GM18868 (cell line): ENCODE data around the gene ZWILCH.

Experiments used
- ATAC-seq: cut with Tn5 transposase; IDR thresholded peaks from one replicate; pipeline ENCODE4 v1.9.1; 2021; ENCODE audit warnings: mild to moderate bottlenecking, moderate library complexity; ENCODE audit not compliant: unreplicated experiment

The ZWILCH gene

DNA sequence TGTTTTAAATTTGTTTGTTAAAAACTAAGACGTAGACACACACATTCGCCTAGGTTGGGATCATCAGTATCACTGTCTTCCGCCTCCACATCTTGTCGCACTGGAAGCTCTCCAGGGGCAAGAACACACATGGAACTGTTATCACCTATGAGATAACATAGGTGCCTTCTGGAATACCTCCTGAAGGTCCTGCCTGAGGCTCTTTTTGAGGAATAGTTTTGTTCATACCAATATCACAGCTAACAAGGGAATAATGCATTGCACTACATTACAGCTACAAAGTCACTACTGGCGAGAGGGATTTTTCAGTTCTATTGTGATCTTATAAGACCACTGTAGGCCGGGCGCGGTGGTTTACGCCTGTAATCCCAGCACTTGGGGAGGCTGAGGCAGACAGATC lies 29.9 kb downstream of the ZWILCH start:
- no peak for ATAC-seq

DNA sequence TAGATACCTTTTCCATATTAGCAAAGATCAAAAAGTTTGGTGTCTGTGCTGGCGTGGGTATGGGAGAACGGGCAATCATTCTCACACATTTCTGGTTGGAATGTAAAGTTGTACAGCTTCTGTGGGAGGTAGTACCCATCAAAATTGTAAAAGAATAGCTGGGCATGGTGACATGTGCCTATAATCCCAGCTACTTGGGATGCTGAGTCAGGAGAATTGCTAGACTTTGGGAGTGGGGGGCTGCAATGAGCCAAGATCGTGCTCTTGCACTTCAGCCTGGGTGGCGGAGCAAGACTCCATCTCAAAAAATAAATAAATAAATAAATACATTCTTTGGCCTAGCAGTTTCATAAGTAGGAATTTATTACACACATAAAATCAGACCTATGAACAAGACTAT lies 37.8 kb downstream of the ZWILCH start:
- ATAC-seq: no peak

DNA sequence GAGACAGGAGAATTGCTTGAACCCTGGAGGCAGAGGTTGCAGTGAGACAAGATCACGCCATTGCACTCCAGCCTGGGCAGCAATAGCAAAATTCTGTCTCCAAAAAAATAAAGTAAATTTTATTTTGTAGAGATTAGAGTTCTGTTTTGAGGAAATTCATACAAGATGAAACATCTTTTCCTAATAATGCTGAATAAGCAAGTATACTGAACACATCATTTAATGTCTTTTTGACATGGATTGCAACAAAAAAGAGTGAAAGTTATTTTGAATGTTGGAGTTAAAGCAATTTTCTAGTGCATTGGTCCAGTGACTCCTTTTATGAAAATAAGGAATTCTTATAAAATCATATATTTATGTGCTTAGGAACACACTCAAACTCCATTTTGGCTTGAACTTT lies 40.1 kb downstream of the ZWILCH start:
- no peak for ATAC-seq

DNA sequence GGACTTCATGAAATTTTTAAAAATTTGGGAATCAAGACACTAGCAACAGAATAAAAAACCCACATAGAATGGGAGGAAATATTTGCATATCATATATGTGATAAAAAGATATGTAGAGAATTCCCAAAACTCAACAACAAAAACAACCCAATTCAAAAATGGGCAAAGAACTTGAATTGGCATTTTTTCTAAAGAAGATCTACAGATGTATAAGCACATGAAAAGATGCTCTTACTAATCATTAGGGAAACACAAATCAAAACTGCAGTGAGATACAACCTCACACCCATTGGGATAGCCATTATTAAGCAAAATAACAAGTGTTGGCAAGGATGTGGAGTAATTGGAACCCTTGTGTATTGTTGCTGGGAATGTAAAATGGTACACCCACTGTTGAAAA lies 50.6 kb downstream of the ZWILCH start:
- no peak for ATAC-seq

DNA sequence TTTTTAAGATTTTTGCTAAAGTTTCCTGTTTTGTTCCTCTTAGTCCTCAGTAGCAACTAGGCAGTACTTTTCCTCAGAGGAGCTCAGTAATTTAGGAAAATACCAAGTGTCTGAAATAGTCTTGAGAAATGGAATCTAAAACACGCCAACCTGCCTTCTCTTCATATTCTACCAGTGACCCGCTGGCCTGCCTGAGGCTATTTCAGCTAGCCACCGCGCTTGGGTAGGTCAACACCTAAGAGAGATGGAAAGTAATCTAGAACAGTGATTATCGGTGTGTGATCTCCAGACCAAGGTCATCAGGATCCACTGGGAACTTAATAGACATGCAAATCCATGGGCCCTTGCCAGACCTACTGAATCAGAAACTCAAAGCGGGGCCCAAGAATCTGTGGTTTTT lies 53.1 kb downstream of the ZWILCH start:
- no peak for ATAC-seq

DNA sequence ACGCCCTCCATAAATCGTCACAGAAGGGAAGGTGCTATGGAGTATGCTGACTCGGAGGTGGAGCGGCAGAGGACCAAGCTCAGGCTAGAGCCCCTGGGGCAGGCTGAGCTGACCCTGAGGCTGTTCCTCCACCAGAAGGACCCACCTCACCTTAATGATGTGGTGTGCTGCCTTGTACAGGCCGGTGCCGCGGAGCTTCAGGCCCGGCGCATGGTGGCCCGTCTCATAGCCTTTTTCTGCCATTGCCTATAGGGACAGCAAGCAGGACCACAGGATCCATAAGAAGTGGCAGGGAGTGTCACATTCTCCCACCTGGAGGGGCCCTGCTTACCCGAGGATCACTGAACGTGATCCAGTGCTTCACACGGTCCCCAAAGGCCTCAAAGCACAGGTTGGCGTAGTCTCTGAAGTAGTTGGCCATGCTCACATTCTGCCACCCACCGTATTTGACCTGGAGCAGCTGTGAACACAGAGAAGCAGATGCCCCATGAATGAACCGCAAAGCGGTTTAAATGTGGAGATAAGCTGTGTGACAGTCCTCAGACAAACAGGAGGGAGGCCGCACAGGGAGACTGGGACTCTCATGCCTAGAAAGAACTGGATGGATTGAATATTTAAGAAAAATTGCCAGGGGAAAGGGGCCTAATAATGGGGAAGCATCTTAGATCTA lies 55.9 kb downstream of the ZWILCH start:
- no peak for ATAC-seq

DNA sequence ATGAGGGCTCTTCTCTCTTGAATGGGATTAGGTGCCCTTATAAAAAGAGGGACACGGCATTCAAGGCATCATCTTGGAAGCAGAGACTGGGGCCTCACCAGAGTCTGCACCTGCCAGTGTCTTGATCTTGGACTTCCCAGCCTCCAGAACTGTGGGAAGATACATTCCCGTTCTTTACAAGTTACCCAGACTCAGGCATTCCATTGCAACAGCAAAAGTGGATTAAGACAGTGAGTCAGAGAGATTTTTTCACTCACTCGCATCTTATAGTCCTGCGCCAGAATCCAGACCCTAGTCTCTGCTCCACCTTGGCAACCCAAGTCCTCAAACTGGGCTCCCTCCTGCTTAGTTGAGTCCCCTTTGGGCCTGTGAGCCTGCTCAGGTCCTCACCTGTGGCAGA lies 58.0 kb downstream of the ZWILCH start:
- ATAC-seq: no peak

DNA sequence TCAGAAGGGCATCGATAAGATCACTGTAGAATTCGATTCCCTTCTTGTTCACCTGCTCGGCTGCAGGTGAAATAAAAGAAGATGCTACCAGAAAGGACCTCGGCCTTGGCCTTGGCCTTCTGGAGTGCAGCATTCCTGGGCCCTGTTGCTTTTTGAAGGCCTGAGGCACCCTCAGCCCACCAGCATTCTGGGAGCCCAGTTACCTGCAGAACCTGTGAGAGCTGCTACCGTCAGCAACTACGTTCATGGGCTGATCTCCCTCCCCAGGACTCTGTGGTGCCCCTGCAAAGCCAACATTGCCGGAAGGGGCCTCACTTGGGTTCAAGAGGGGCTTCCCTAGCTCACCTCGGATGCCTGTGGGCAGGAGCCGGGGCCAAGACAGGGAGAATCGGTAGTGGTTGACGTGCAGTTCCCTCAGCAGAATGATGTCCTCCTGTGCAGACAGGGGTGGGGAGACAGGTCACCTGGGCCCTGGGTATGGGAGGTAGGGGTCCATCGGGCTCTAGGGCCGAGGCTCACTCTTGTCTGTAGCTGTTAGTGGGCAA lies 58.5 kb downstream of the ZWILCH start:
- no peak for ATAC-seq

DNA sequence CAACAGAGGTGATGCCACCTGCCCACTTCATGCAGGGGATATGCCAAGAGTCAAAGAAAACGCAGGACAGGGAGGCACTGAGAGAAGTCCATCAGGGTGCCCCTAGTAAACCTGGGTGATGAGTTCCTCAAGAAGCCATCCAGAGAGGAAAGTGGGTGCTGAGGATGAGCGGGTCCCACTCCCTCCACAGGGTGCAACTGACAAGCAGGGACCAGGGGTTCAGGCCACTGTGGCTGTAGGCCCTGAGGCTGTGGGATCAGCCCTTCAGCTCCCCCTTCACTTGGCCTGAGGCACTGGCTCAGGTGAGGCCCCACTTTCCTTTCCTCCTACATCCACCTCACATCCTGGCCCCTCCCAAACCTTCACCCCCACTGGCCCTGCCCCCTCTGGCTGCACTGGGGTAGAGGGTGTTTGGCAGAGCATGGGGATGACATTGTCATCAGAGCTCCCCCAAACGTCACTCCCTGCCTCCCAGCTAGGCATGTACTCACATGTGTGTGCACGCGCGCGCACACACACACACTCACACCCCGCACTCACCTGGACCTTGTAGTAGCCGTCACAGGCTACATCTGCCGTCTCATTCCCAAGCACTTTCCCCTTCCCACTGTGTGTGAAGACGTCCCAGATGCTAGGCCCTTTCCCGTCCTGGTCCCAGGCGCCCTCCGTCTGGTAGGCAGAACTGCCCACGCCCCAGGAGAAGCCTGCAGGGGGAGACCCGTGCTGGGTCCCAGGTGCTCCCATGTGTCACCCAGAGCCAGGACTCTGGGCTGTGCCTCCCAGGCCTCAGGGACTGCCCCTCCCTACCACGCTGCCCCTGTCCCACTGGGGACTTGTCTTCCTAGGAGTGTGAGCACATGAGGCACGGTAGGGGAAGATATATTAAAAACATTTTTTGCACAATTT lies 59.3 kb downstream of the ZWILCH start:
- ATAC-seq: no peak

DNA sequence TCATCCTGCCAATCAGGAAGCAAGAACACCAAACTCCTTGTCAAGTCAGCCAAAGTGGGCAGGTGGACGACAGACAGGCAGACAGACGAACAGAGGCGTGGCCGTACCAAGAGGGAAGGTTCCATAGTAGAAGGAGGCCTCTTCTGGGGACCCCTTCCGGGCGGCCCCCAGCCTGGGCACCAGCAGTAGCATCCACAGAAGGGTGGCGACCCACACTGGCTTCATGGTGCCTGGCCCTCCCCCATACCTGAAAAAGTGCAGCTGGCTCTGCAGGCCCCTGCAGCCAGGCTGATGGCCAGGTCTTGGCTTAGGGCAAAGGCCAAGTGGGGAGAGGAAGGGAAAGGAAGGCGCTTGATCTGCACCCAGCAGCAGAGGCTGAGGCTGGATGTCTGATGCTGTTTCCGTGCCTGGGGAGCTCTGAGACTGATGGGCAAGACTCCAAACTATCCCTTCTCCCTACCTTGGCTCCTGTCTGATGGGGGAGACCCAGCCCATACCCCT lies 60.1 kb downstream of the ZWILCH start:
- ATAC-seq: no peak

DNA sequence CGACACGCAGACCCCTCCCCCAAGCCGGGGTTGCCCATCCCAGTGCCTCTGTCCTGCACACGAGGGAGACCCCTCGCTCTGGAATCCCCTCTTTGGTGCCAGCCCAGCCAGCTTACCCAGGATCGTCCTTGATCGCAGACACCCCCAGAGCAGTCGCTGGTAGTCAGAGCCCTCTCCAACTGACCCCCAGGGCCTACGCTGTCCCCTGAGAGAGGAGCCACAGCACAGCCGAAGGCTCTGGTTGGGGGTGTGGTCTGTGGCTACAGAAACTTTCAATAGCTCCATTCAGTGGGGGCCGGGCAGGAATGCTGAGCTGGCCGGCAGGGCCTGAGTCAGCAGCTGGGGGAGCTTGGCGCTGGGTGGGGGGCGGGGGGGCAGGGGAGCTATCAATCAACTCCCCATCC lies 60.6 kb downstream of the ZWILCH start, which contains the start of gene LCTL:
LCTL (minus strand) TSS at position 258 of the 404 bp plus-strand sequence. CDS start 633 bp downstream, outside the sequence.
- no peak for ATAC-seq

DNA sequence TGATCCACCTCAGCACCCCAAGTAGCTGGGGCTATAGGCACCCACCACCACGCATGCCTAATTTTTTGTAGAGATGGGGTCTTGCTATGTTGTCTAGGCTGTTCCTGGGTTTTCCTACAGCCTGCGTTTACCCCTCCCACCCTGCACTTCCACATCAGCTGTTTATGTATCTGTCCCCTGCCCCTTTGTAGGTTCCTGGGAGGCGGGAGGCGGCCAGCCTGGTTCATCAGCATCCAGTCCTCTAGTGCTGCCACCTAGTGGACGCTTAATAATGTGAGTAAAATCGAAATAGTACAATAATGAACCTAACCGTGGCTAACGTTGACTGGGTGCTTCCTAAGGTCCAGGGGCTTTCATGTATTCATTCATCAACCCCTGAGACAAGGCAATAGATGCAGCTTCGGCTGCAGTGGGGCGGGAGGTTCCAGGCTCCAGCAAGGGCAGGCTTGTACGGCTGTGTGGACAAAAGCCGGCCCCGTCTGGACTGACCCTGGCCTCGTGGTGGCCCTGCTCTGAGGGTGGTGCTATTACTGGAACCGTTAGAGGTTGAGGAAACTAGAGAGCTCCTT lies 61.9 kb downstream of the ZWILCH start:
- ATAC-seq: no peak

DNA sequence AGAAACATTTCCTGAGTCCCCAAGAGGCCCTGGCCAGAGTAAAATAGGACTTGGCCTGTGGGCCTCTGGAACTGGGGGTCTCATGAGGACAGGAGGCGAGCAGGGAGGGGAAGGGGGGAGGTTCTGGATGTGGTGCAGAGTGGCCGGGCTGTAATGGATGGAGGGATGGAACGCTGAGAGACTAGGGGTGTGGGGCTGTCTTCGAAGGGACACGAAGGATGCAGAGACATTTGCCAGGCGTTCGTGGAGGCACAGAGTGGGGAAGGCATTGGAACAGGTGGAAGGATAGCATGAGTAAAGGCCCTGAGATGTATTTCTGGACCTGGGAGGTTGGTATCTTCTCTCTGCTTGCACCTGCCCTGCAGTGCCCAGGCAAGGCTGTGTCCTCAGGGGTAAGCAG lies 62.8 kb downstream of the ZWILCH start:
- ATAC-seq: no peak

DNA sequence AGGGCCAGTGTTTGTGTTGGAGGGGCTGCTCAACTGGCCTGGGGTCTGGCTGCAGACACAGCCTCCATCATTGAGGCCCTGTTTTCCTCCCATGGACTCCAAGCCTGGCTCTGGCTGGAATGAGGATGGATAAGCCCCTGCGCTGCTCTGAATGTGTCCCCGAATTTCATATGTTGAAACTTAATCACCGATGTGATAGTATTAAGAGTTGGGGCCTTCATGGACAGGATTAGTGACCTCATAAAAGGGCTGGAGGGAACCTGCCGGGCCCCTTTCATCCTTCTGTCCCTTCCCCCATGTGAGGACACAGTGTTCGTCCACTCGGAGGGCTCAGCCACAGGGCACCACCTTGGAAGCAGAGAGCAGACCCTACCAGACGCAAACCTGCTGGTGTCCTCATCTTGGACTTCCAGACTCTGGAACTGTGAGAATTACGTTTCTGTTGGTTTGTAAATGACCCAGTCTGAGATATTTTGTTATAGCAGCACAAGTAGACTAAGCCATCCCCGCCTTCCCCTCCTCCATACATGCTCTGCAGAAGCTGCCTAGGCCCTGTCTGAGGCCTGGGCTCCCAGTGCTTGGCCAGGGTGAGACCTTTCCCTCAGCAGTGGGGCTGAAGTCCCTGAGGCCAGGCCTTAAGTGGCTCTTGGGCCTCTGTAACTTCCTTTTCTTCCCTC lies 64.5 kb downstream of the ZWILCH start:
- ATAC-seq: no peak

DNA sequence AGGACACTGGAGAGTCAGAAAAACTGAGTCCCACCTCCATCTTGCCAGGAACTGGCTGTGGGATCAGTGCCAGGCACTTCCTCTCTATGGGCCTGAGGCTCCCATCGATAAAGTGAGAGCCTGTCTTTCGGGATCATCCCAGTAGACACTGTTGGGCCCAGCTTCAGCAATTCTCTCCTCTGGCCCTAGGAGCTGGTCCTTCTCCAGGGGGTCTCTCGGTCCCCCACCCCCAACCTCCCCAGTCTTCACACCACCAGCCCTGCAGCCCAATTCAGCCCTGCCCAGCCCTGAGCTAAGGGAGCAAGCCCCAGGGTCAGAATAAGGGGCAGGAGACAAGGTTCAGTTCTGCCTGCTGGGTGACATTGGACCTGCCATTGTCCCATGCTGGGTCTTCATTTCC lies 65.2 kb downstream of the ZWILCH start:
- no peak for ATAC-seq

DNA sequence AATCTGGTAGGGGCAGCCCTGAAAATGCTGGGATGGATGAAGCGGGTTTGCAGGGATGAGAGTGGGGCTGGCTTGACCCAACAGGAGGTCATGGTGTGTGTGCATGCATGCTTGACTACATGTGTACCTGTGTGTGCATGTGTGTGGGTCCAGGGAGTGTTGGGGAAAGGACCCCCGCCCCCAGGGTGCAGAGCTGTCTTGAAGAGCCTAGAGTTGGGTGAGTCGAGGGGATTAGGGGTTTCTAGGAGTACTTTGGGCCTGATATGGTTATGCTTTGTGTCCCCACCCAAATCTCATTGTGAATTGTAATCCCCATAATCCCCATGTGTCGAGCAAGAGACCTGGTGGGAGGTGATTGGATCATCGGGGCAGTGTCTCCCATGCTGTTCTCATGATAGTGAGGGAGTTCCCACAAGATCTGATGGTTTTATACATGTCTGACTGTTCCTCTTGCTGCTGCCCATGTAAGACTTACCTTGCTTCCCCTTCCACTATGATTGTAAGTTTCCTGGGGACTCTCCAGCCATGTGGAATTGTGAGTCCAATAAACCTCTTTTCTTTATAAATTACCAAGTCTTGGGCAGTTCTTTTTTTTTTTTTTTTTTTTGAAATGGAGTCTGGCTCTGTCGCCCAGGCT lies 65.8 kb downstream of the ZWILCH start:
- ATAC-seq: no peak

DNA sequence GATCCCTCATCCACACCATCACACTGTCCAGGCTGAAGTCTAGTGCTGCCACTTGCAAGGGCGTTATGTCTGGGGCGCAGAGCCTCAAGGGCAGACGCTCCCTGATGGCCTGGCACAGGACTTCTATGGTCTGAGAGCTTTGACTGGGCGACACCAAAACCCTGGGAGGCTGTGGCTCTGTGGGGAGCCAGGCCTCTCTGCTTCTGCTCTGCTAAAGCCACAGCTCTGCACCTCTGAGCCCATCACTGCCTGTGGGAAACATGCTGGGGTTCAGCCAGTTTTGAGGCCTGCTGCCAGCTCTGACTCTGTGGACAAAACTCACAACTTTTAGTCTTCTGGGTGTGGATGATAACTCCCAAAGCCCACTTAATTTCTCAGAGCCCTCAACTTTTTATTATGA lies 67.0 kb downstream of the ZWILCH start:
- ATAC-seq: no peak

DNA sequence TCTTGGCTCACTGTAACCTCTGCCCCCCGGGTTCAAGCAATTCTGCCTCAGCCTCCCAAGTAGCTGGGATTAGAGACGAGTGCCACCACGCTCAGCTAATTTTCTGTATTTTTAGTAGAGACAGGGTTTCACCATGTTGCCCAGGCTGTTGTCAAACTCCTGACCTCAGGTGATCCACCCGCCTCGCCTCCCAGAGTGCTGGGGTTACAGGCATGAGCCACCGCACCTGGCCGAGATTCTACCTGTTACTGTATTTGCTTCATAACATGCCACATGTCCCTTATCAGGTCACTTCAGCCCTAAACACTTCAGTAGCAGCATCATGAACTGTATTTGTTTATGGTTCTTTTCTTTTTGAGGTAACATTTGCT lies 68.2 kb downstream of the ZWILCH start:
- no peak for ATAC-seq

DNA sequence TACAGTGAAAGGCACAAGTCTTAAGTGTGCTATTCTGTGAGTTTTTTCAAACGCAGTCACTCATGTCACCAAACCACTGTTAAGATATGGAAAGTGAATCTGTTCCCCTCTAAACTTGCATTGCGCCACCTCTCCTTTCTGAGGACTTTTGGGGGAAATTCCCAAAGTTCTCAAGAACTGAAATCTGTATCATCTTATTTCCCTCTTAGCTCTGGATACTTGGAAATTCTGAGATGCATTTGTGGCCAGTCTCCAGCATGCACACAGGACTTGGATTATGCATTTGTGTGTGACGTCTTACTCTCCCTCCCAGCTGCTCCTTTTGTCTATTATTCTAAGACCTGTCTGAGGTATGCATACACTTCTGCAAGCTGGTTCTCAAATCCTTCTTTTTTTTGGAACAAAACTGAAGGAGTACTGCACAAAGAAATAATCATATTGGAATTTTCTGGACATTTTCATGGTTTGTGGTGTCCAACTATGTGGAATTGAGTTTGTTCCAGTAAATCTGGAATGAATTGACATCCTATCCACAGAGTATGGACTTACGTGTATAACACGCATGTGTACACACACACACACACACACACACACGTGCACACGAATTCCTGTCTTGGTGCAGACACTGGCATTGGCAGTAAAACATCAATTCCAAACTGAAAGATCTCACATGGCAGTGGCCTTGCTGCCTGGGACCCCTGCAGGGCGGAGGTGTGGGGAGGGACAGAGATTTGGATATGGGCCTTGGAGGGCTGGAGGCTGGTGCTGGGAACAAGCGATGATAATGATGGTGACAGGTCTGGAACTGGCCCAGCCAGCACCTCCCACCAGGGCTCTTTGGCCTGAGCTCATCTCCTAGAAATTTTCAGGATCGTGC lies 68.8 kb downstream of the ZWILCH start:
- no peak for ATAC-seq

DNA sequence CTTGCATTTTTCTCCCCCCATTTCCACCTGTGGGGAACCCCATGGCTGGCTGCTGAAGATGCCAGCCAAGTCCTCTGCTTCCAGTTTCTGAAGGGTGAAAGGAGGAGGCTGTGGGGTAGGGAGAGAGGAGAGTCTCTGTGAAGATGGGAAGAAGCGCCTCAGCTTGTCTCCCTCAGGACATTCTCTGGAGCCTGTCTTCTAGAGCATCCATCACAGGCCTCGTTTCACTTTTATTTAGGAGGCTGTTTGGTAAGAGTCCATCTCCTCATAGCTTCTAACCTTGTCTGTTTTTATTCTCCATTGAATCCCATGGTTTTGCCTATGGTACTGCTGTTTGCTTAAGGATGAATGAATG lies 69.4 kb downstream of the ZWILCH start:
- no peak for ATAC-seq
